NCI-H2196 treated with DMSO at 0.1 percent for 48 hours (cell line): ENCODE results near the gene ALG5.
A peak's percentile ranks its signal among the peaks of the same experiment; 100 is the strongest.

Source experiments
- DNase-seq: peaks from one replicate; lab custom pipeline; 2025; ENCODE audit not compliant: unreplicated experiment; lab: John Stamatoyannopoulos, UW

ALG5 gene, protein sequence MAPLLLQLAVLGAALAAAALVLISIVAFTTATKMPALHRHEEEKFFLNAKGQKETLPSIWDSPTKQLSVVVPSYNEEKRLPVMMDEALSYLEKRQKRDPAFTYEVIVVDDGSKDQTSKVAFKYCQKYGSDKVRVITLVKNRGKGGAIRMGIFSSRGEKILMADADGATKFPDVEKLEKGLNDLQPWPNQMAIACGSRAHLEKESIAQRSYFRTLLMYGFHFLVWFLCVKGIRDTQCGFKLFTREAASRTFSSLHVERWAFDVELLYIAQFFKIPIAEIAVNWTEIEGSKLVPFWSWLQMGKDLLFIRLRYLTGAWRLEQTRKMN

DNA sequence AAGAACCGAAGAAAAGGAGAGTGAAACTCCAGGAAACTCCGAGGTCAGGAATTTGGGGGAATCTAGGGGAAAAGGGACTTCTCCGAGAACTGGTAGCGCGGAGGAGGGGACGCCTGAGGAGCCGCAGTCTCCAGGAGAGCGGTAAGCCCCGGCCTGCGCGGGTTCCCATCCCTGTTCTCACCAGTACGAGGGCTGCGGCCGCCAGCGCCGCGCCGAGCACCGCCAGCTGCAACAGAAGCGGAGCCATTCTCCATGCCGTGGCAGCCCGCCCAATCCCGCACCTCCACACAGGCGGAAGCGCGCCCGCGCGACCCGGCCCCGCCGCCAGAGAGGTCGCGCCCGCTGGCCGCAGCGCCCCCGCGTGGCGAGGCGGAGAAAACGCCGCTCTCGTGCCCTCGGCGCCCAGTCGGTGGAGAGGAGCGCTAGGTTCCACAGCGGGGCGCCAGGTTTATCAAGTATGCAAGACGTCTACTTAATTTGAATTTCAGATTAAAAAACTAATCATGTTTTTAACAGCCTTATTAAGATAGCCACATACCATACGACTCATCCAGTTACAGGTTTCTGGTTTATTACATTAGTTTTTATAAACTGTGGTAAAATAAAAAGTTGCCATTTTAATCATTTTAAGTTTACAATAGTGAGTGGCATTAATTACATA lies at the start of gene ALG5:
Gene ALG5, minus strand, starts transcription at position 287 of the 661 bp plus-strand sequence. Its CDS starts 40 bp downstream, at position 247.
- DNase-seq = peak; percentile 48

- DNase-seq = no peak
Measured at GRCh38 chr13:37047846-37048245, 48.7 kb upstream of the ALG5 start.

GRCh38 chr13:37047032-37047431 lies 47.9 kb upstream of the ALG5 start:
- DNase-seq = no peak

DNA sequence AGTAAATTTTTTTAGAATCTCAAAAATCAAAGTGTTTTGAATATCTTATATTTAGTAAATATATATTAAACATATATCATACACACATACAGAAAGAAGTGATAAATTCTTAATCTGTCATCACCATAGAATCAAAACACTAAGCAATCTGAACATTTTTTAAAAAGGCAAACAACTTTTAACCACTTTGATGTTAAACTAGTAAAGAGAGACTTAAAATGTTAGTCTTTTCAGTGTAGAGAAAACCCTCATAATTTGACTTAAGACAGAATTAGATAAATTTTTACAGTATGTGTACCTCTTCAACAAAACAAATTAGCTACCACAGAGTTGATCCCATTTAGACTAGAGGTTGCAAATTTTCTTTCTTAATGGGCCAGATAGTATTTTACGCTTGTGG lies 46.9 kb upstream of the ALG5 start:
- no peak for DNase-seq

DNA sequence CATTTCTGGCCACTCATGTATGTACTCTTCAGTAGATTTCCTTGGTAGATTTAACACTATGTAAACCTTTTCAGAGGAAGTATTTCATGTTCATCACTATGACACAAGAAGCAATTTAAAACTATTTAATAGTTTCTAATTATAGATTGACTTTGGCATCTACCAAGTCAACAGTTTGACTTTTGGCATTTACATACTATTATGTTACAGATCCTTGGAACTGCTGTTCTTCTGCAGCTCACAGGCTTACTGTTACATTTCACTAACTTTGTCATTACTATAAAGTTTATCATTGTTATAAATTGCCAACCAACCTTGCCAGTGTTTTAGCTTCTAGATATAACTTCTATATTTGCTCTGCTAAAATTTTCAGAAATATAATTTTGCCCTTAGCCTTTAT lies 41.6 kb upstream of the ALG5 start:
- DNase-seq = no peak

DNA sequence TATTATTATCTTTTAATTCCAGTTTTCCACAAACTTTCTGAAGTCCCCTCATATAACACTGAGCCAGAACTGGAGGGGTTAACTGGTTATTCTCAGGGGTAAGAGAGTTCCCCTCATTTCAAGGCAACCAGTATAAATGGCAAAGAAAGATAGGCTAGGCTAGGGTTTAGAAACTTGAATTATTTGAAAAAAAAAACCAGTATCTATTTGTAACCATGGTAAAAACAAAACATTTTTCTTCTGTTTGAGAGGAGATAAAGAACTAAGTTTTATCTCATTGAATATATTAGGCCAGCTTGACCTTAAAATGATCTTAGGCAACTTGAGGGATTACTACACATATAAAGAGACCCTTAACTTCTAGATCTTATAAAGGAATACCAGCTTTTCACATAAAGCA lies 40.8 kb upstream of the ALG5 start:
- no peak for DNase-seq

DNA sequence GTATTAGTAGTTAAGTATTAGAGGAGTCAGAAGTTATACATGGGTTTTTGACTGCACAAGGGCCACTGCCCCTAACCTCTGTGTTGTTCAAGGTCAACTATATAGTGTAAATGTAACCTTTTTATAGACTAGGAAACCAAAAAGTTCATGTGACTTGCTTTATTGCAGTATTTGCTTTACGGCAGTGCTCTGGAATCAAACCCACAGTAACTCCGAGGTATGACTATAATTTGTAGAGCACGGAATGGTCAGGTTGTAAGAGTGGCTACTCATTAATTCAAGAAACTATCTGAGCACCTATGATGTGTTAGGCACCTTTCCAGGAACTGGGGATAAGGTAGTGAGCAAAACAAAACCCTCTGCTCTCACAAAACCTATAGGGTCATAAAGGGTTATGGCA lies 38.1 kb upstream of the ALG5 start:
- no peak for DNase-seq

DNA sequence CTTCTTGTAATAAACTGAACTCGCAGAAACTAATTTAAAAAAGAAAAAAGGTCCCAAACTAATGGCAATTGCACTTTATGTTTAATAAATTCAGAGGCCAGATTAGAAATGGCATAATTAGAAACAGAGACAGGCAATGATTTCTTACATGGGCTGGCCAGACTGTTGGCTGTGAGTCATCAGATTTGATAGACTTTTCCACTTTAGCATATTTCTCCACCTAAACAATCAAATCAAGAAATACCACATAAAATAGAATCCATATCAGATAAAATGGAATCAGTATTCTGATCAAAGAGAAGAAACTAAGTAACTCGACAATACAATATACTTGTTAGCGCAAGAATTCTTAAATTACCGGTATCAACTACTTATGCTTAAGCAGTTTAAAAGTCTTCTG lies 30.5 kb upstream of the ALG5 start:
- DNase-seq = no peak

DNA sequence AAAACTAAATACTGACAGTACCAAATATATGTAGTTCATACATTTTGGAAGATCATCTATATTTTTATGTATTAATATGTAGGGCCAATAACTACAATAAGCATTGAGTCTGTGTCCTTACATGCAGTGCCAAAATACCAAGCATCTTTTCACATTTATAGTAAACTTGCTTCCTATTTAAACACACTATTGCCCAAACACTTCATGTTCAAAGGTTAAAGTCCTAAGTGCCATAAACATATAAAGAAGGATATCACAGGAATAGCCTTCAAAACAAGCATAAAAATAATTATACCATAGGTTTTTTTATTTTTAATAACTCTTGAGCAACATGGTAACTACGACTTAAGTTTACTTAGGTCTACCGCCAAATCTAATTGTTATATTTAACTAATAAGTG lies 28.5 kb upstream of the ALG5 start:
- no peak for DNase-seq

DNA sequence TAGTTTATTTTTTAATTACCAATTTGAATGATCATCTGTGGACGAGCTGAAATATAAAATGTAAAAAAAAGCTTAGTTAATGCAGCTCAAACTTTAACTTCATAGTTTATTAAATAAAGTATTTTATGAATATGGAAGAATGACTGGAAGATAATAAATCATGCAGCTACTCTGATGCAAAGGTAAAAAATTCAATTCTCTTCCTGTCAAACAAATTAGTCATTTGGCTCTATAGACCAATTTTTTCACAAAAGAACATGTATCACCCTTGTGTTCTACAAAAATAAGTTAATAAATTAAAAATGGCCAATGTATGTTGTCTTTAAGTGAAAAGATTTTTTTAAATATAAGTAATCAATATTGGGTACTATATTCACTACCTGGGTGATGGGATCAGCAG lies 27.6 kb upstream of the ALG5 start:
- no peak for DNase-seq

DNA sequence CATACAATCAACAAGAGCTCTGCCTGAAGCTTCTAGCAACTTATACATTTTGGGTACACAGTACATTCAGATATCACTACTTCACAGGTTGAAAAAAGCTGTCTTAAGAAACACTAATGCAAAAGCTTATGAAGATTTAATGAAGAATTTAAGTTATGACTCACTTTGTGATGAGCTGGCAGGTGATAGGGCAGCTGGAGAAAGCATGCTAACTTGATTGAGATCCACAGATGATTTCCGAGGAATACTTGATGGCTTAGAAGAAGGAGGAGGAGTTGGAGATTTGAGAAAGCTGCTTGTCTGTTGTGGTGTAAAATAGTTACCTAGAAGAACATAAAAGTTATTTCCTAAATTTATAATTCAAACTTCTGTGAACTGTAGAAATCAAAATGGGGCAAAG lies 24.7 kb upstream of the ALG5 start:
- no peak for DNase-seq

- DNase-seq = no peak
Measured at GRCh38 chr13:37014609-37015008, 15.5 kb upstream of the ALG5 start.

DNA sequence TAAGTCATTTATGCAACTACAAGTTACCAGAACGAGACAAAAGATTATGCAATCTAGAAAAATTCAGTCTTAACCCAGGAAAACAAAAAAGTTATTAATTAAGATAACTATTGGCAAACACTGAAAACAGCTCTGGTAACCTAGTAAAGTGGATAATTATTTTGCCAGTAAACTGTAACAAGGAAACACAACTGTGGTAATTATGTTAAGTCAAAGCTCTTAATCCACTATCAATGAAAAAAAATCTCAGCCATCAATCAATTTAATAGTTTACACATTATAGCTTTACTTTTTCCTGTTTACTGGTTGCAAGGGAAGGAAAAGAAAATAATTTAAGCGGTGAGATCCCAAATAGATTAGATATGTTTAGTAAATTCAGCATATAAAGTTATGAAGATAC lies 12.6 kb upstream of the ALG5 start:
- DNase-seq = no peak

DNA sequence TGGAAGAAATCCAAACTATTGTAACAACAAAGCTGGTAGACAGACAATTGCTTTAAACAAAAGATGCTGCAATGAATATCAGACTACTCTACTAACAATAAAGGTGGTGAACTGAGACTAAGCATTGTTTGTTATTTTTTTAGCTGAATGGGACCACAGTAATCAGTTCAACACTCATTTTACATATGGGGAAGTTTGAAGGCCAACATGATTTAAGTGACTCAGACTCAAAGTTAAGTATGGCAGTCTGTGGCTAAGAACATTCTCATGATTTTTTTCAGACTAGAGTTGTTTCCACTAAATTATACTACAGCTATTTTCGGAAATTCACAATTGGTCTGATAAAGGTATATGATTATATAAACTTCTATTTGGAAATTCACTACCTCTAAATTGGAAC lies 11.9 kb upstream of the ALG5 start:
- DNase-seq = no peak

DNA sequence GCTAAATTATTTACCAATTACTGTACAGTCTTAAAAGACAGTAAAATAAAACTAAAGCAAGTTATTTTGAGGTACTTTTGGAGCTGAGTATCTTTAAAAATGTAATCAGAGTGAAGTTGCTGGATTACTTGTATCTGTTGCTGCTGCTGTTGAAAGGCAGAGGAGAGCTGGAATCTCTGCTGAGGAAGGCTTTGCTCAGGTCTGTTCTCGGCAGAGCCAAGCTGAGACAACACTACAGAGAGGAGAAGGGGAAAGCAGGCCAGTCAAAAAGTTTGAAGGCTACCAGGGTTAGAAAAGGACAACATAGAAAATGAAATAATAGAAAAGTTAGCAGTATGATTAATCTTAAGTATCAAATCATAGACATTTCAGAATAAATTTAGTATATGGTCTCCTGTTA lies 11.3 kb upstream of the ALG5 start:
- DNase-seq = no peak

DNA sequence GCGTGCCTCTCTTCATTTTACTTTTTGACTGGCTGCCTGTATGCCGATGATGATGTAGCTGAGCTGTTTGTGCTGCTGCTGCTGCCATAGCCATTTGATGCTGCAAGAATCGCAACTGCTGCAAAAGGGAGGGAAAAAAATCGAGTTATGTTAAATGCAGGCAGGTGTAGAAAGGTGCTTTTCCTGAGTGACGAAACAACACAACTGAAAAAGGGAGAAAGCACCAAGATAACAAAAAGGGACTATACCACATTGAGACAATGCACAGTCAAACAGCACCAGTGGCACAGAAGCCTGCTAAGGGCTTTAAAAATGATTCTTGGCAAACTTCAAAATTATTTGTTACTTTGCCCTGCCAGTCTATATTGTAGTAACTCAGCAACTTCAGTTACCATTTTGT lies 10.6 kb upstream of the ALG5 start:
- DNase-seq = no peak

DNA sequence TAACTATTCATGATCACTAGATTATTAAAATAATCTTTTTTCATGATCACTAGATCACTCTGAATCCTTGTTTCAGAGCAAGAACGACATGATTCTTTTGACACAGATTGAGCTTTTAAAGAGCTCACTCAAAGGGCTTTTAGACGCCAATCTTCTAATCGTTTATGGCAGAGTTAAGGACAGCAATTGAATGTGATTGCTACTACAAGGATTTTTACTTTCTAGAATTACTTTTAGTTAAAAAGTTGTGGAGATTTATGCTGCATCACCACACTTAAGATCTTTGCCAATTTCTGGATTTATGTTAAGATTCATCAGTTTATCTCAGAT lies 2.7 kb upstream of the ALG5 start:
- DNase-seq = no peak

DNA sequence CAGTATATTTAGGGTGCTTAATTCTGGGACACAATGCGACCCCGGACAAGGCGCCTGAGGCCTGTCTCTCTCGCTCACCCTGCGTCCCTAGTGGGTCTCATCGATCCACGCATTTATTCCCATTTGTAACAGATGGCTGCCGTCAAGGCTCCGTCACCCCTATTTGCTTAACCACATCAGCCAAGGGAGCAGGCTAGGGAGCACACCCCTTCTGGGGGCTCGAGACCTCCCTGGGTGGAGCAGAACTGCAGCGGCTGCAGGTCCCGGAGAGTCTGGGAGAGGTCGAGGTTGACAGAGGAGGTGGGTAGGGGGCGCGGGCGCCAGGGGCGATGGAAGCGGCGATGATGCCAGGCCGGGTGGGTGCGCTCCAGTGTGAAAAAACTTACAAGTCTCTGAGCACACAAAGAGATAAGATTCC lies 507 bp downstream of the ALG5 start:
- no peak for DNase-seq

GRCh38 chr13:36997716-36998427 lies 1.3 kb downstream of the ALG5 start:
- DNase-seq = no peak

DNA sequence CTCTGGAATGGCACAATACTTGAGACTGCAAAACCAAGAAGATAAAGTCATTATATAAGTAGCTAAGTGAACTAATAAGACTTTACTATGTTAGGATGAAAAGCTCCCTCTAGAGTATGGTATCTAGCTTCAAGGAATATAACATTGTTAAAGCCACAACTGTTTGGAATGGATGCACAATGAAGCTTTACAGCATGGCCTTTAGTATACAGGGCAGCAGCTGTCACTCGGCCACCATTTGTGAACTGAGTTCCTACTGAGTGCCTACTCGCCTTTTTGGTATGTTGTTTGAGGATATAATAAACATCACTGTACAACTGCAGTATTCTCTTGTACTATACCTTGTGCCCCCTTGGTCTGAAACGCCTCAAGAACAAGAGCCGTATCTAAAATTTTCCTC lies 6.8 kb downstream of the ALG5 start:
- DNase-seq = no peak

DNA sequence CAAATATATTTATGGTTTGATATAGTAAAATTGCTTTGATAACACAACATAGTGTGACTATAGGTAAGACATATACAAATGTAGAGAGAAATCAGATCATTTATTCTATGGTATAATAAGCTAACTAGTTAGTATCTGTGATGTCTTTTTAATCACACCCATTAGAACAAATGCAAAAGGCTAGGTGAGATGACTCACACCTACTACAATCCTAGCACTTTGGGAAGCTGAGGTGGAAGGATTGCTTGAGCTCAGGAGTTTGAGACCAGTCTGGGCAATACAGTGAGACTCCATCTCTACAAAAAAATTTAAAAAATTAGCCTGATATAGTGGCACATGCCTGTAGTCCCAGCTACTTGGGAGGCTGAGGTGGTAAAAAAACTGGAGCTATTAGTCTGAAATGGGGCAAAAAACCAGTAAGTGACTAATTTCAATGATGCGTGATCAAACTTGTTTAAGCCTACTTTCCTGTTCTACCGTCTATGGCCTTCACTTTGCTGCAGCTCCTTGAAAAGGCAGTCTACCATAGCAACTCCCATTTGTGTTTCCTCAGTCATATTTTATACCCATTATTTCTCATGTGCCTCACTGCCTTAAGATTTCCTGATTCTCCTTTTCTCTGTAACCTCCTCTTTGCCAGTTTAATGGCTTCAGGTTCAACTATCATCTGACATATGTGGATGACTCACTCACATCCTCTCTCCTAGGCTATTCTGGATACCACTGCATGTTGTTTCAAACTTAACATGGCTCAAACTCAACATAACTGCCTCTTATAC lies 12.5 kb downstream of the ALG5 start:
- DNase-seq = no peak
